ENCODE results near the gene RS1. TPM values are rescaled to one million over a fixed set of nuclear protein-coding genes. Genes with fewer than 3 reads are reported as not detected.

The RS1 gene
- total RNA-seq, 4 donors from 2014 or later = not detected

DNA sequence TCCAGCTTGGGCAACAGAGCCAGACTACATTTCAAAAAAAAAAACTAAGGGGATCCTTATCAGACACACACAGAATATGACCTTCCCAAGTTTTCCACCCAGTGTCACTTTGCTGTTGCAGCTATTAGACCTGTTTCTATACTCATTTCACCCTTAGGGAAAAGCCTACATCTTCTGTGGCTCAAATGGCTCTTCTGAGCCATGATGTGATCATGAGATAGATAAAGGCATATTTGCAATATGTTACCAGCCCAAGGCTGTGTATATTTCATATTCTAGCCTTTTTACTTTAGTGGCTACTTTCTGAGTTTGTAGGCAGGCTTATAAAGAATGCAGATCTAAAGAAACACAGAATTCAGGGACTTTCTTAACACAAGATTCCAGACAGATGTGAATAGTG lies 19.3 kb downstream of the RS1 start:
- Histone ChIP-seq H3K4me1 (no peaks in the 10 kb centered on the region), H3K9me3 (no peaks in the 10 kb centered on the region), H3K4me3 (no peak overlapping the region), H3K36me3 (no peaks in the 10 kb centered on the region), H3K27ac (no peak overlapping the region), H3K27me3 (no peaks in the 10 kb centered on the region)
- TF ChIP-seq, protein P1, sequence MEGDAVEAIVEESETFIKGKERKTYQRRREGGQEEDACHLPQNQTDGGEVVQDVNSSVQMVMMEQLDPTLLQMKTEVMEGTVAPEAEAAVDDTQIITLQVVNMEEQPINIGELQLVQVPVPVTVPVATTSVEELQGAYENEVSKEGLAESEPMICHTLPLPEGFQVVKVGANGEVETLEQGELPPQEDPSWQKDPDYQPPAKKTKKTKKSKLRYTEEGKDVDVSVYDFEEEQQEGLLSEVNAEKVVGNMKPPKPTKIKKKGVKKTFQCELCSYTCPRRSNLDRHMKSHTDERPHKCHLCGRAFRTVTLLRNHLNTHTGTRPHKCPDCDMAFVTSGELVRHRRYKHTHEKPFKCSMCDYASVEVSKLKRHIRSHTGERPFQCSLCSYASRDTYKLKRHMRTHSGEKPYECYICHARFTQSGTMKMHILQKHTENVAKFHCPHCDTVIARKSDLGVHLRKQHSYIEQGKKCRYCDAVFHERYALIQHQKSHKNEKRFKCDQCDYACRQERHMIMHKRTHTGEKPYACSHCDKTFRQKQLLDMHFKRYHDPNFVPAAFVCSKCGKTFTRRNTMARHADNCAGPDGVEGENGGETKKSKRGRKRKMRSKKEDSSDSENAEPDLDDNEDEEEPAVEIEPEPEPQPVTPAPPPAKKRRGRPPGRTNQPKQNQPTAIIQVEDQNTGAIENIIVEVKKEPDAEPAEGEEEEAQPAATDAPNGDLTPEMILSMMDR (IDR thresholded peaks at IDR 0.05) = no peak
- TF ChIP-seq POLR2A (IDR thresholded peaks at IDR 0.05) (no peak), EP300 (IDR thresholded peaks at IDR 0.05) (no peak)
- DNase-seq (ENCODE audit: low spot score in 2 of 2) = no peak

DNA sequence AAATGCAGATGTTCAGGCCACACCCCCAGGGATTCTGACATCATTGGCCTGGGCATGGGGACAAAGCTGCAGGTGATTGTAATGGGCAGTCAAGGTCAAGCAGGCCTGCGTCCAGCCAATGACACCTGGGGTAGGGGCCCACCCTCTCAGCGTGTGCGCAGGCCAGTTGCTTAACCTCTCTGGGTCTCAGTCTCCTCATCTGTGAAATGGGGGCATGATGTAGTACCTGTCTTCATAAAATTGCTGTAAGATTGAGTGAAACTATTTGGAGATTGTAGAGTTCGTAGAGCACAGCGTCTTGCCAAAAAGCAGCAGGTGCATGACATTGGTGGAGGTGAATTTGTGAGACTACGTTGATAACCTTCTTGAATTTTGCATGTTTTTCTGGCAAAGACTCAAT lies 21.2 kb downstream of the RS1 start:
- no peaks in the 10 kb centered on the region for H3K36me3 ChIP-seq
- DNase-seq (ENCODE audit: low spot score in 2 of 2) = no peak
- H3K4me1 ChIP-seq = no peaks in the 10 kb centered on the region
- H3K27ac ChIP-seq = no peak overlapping the region
- H3K27me3 ChIP-seq = no peaks in the 10 kb centered on the region
- no peak overlapping the region for H3K4me3 ChIP-seq
- TF ChIP-seq EP300 (IDR thresholded peaks at IDR 0.05) (no peak), POLR2A (IDR thresholded peaks at IDR 0.05) (no peak)
- TF ChIP-seq, protein P1 (IDR thresholded peaks at IDR 0.05) = no peak
- H3K9me3 ChIP-seq = no peaks in the 10 kb centered on the region
- WGBS, 2 donors = 91 to 96% methylated on average over 3 to 6 of the region's 6 CpGs

DNA sequence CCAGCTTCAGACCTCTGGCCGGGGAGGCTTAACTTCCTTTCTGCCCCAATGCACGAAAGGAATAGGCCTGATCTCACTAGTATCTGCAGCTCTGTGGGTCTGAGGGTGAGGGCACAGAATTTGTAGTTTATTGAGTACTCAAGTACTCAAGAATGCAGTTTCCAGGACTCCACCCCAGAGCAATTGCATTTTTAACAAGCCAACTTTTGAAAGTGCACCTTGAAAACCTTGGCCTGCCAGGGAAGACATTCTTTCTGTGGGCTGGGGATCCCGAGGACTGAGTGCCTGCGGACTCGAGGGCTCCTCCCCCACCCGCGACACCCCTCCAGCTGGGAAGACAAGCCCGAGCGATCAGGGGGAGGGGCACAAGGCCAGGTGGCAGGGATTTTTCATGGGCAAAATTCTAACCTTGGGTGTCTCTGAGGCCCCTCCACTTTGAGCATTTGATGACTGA lies 22.4 kb downstream of the RS1 start:
- H3K27me3 ChIP-seq = no peaks in the 10 kb centered on the region
- H3K9me3 ChIP-seq = no peaks in the 10 kb centered on the region
- H3K4me3 ChIP-seq = no peak overlapping the region
- no peak for TF ChIP-seq POLR2A (IDR thresholded peaks at IDR 0.05)
- no peak for TF ChIP-seq EP300 (IDR thresholded peaks at IDR 0.05)
- TF ChIP-seq, protein P1 (IDR thresholded peaks at IDR 0.05) = no peak
- DNase-seq (ENCODE audit: low spot score in 2 of 2) = no peak
- 36 to 38% methylated on average over 8 to 9 of the region's 9 CpGs for WGBS, 2 donors
- no peaks in the 10 kb centered on the region for H3K4me1 ChIP-seq
- no peaks in the 10 kb centered on the region for H3K36me3 ChIP-seq
- H3K27ac ChIP-seq = no peak overlapping the region

GRCh38 chrX:18647621-18648020 lies 24.3 kb downstream of the RS1 start:
- TF ChIP-seq, protein P1 (IDR thresholded peaks at IDR 0.05) = no peak
- TF ChIP-seq POLR2A (IDR thresholded peaks at IDR 0.05) = no peak
- no peak for TF ChIP-seq EP300 (IDR thresholded peaks at IDR 0.05)
- no peaks in the 10 kb centered on the region for H3K27me3 ChIP-seq
- H3K36me3 ChIP-seq = no peaks in the 10 kb centered on the region
- H3K4me1 ChIP-seq = no peaks in the 10 kb centered on the region
- DNase-seq (ENCODE audit: low spot score in 2 of 2) = no peak
- H3K4me3 ChIP-seq = no peak overlapping the region
- H3K27ac ChIP-seq = no peak overlapping the region
- no peaks in the 10 kb centered on the region for H3K9me3 ChIP-seq
- WGBS, 2 donors = 71 to 80% methylated on average over 4 of the region's 4 CpGs

DNA sequence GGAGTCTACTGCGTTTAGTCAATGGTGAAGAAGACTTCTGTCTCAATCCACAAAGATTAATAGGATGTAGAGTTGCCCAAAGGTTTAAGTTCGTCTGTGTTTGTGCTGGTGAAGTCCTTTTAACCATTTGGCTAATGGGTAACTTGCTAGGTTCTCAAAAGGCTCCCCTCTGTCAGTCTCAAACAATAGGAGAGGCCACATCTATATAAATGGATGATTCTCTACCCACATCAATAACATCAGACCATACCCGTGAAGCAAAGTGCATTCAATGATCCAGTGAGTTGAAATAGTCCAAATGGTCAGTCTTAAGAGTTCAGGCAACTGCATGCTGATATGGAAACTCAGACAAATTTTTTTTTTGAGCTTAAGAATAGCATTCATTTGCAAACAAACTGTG lies 28.1 kb downstream of the RS1 start:
- no peaks in the 10 kb centered on the region for H3K36me3 ChIP-seq
- no peaks in the 10 kb centered on the region for H3K9me3 ChIP-seq
- H3K27me3 ChIP-seq = no peaks in the 10 kb centered on the region
- H3K4me3 ChIP-seq = no peak overlapping the region
- H3K4me1 ChIP-seq = no peaks in the 10 kb centered on the region
- no peak overlapping the region for H3K27ac ChIP-seq
- no peak for DNase-seq (ENCODE audit: low spot score in 2 of 2)
- 57 to 79% methylated on average over 3 of the region's 3 CpGs for WGBS, 2 donors
- TF ChIP-seq POLR2A (IDR thresholded peaks at IDR 0.05) = no peak
- TF ChIP-seq, protein P1 (IDR thresholded peaks at IDR 0.05) = no peak
- TF ChIP-seq EP300 (IDR thresholded peaks at IDR 0.05) = no peak
